Osteoblast (primary cell): ENCODE results near the gene CDKN2B-AS1. TPM values are rescaled to one million over a fixed set of nuclear protein-coding genes. Genes with fewer than 3 reads are reported as not detected.
A peak's percentile ranks its signal among the peaks of the same experiment; 100 is the strongest.

ENCODE experiments used
- DNase-seq: peaks from one replicate; pipeline ENCODE4 v3.0.0; 2011; ENCODE audit warnings: low spot score, mixed read lengths; ENCODE audit not compliant: insufficient read length; ENCODE audit errors: missing footprints
- H2AFZ ChIP-seq: 2 replicates; pipeline ENCODE4 v1.6.0; 2011; ENCODE audit warnings: mild to moderate bottlenecking, low read length
- H3K27ac ChIP-seq: 2 replicates; pipeline ENCODE4 v1.5.1; 2011; ENCODE audit warnings: mild to moderate bottlenecking, low read depth, low read length, moderate library complexity
- H3K27me3 ChIP-seq: 2 replicates; pipeline ENCODE4 v1.6.0; 2012; ENCODE audit warnings: mild to moderate bottlenecking, control low read depth, inconsistent platforms, low read length, moderate library complexity; ENCODE audit not compliant: insufficient read depth
- H3K36me3 ChIP-seq: 2 replicates; pipeline ENCODE4 v1.5.1; 2011; ENCODE audit warnings: mild to moderate bottlenecking, low read length, control low read depth, moderate library complexity; ENCODE audit not compliant: insufficient read depth
- H3K4me1 ChIP-seq: 2 replicates; pipeline ENCODE4 v1.5.1; 2011; ENCODE audit warnings: mild to moderate bottlenecking, low read length, control low read depth, moderate library complexity; ENCODE audit not compliant: insufficient read depth
- H3K4me2 ChIP-seq: 2 replicates; pipeline ENCODE4 v1.6.0; 2011; ENCODE audit warnings: mild to moderate bottlenecking, low read length; ENCODE audit not compliant: insufficient read depth
- H3K4me3 ChIP-seq: fragments of 200-600 bp; sonication (generic); 3 replicates; pipeline ENCODE4 v1.5.1; 2012; ENCODE audit warnings: mild to moderate bottlenecking, low read length, inconsistent platforms; ENCODE audit not compliant: insufficient read depth
- H3K79me2 ChIP-seq: 2 replicates; pipeline ENCODE4 v1.6.0; 2012; ENCODE audit warnings: mild to moderate bottlenecking, low read length, control low read depth, inconsistent platforms; ENCODE audit not compliant: insufficient read depth
- H3K9me3 ChIP-seq: 2 replicates; pipeline ENCODE4 v1.5.1; 2011; ENCODE audit warnings: low read depth, low read length, control low read depth
- H4K20me1 ChIP-seq: 2 replicates; pipeline ENCODE4 v1.6.0; 2012; ENCODE audit warnings: mild to moderate bottlenecking, low read length, control low read depth; ENCODE audit not compliant: insufficient read depth
- total RNA-seq: library from RNA; depleted of rRNA; stranded (reverse); fragments of >200 nt; gene quantifications from 2 replicates; pipeline ENCODE4 v1.2.3, GENCODE V29; 2012
- TF ChIP-seq, protein P1 (sequence below): IDR thresholded peaks from 2 replicates; pipeline ENCODE4 v1.5.1; 2011; ENCODE audit warnings: mild to moderate bottlenecking, low read depth, low read length, moderate library complexity; ENCODE audit errors: extremely low read depth

The CDKN2B-AS1 gene
- total RNA-seq, 1 donor: 15.2 TPM

DNA sequence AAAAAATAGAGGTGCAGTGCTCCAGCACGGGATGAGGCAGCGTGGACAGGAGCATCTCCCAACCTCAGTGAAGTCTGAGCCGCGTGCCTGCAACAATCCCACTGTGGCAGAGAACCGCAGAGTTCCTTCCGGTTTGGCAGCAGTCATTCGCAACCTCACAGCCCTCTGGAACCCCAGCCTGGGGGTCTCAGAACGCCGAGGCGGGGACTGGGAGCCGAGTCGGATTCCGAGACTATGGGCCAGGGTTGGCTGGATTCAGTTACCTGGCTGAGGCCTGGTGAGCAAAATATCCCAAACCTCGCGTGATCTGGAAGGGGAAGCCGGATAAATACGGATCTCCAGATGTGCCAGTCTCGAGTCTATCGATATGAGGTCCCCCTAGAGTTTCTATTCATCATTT is 27.4 kb upstream of the CDKN2B-AS1 start:
- no peaks in the 10 kb centered on the region for H3K79me2 ChIP-seq
- H4K20me1 ChIP-seq: peaks cover 7% of the 10 kb centered on the region
- no peak overlapping the region for H3K4me3 ChIP-seq
- peaks cover 58% of the 10 kb centered on the region for H3K27me3 ChIP-seq
- H3K27ac ChIP-seq: no peak overlapping the region
- no peak for DNase-seq
- no peak overlapping the region for H3K4me2 ChIP-seq
- H3K36me3 ChIP-seq: peaks cover 5% of the 10 kb centered on the region
- TF ChIP-seq, protein P1, sequence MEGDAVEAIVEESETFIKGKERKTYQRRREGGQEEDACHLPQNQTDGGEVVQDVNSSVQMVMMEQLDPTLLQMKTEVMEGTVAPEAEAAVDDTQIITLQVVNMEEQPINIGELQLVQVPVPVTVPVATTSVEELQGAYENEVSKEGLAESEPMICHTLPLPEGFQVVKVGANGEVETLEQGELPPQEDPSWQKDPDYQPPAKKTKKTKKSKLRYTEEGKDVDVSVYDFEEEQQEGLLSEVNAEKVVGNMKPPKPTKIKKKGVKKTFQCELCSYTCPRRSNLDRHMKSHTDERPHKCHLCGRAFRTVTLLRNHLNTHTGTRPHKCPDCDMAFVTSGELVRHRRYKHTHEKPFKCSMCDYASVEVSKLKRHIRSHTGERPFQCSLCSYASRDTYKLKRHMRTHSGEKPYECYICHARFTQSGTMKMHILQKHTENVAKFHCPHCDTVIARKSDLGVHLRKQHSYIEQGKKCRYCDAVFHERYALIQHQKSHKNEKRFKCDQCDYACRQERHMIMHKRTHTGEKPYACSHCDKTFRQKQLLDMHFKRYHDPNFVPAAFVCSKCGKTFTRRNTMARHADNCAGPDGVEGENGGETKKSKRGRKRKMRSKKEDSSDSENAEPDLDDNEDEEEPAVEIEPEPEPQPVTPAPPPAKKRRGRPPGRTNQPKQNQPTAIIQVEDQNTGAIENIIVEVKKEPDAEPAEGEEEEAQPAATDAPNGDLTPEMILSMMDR: no peak
- H2AFZ ChIP-seq: no peak overlapping the region
- peaks cover 24% of the 10 kb centered on the region for H3K4me1 ChIP-seq
- no peaks in the 10 kb centered on the region for H3K9me3 ChIP-seq

DNA sequence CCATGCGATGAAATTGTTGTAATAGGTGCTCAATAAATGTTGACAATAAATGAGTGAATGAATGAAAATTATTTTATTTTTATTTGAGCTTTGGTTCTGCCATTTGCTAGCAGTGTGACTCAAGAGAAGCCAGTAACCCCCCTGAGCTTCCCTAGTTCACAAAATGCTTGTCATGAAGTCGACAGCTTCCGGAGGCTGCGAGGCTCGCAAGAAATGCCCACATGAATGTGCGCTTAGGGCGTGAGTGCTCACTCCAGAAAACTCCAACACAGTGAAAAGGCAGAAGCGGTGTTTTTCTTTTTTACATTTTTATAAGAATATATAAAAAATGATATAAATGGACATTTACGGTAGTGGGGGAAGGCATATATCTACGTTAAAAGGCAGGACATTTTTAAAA is 26.9 kb upstream of the CDKN2B-AS1 start:
- no peak overlapping the region for H3K27ac ChIP-seq
- H3K36me3 ChIP-seq: peaks cover 5% of the 10 kb centered on the region
- DNase-seq: no peak
- peaks cover 63% of the 10 kb centered on the region for H3K27me3 ChIP-seq
- H3K79me2 ChIP-seq: no peaks in the 10 kb centered on the region
- H3K4me3 ChIP-seq: no peak overlapping the region
- no peaks in the 10 kb centered on the region for H3K9me3 ChIP-seq
- no peak overlapping the region for H3K4me2 ChIP-seq
- peaks cover 12% of the 10 kb centered on the region for H4K20me1 ChIP-seq
- H3K4me1 ChIP-seq: peaks cover 24% of the 10 kb centered on the region
- TF ChIP-seq, protein P1: no peak
- H2AFZ ChIP-seq: no peak overlapping the region

- peaks cover 69% of the 10 kb centered on the region for H3K27me3 ChIP-seq
- H3K36me3 ChIP-seq: peaks cover 5% of the 10 kb centered on the region
- H3K4me3 ChIP-seq: peak overlapping the region; percentile 56
- H3K9me3 ChIP-seq: no peaks in the 10 kb centered on the region
- TF ChIP-seq, protein P1: no peak
- H3K27ac ChIP-seq: no peak overlapping the region
- DNase-seq: peak; percentile 83
- H4K20me1 ChIP-seq: peaks cover 13% of the 10 kb centered on the region
- H2AFZ ChIP-seq: peak overlapping the region; percentile 57
- peak overlapping the region; percentile 70 for H3K4me2 ChIP-seq
- H3K4me1 ChIP-seq: peaks cover 24% of the 10 kb centered on the region
- no peaks in the 10 kb centered on the region for H3K79me2 ChIP-seq
Measured at GRCh38 chr9:21968331-21969010, 26.1 kb upstream of the CDKN2B-AS1 start.

- Histone ChIP-seq H3K9me3 (no peaks in the 10 kb centered on the region), H4K20me1 (peaks cover 20% of the 10 kb centered on the region), H3K27me3 (peaks cover 73% of the 10 kb centered on the region), H3K4me1 (peaks cover 27% of the 10 kb centered on the region), H3K4me2 (peak overlapping the region; percentile 70), H3K36me3 (peaks cover 5% of the 10 kb centered on the region), H3K4me3 (peak overlapping the region; percentile 56), H2AFZ (no peak overlapping the region), H3K79me2 (peaks cover under 1% of the 10 kb centered on the region), H3K27ac (no peak overlapping the region)
- TF ChIP-seq, protein P1: no peak
- no peak for DNase-seq
Measured at GRCh38 chr9:21969011-21969940, 25.3 kb upstream of the CDKN2B-AS1 start.
